HepG2 (cell line): ENCODE measurements around the gene GPX7. TPM values are rescaled to one million over a fixed set of nuclear protein-coding genes. Genes with fewer than 3 reads are reported as not detected.

Experiments used
- CEBPG ChIP-seq: IDR thresholded peaks from 2 replicates; pipeline ENCODE4 v1.6.1; 2016
- CHD4 ChIP-seq: fragments of 200-600 bp; sonication (generic); IDR thresholded peaks from 2 replicates; pipeline ENCODE4 v1.7.0; 2017; ENCODE audit warnings: mild to moderate bottlenecking, low read length, borderline replicate concordance
- GABPA ChIP-seq, 2 experiments: IDR thresholded peaks; 2 replicates each; pipeline ENCODE4 v1.6.1; 2011 to 2016; ENCODE audit warnings: low read depth in 2 of 2, low read length in 1 of 2, missing biosample characterization in 1 of 2, missing genetic modification characterization in 1 of 2
- HMGA1 ChIP-seq: sonication (generic); formaldehyde crosslinking; conservative IDR thresholded peaks from 2 replicates; pipeline ENCODE4 v1.4.0; 2020; ENCODE audit warnings: missing genetic modification reagents
- HNRNPLL ChIP-seq: fragments of 200-400 bp; formaldehyde crosslinking; IDR thresholded peaks from 2 replicates; pipeline ENCODE4 v1.6.1; 2017; ENCODE audit warnings: mild to moderate bottlenecking, low read depth, low read length; ENCODE audit not compliant: poor library complexity, severe bottlenecking
- ISX ChIP-seq: sonication (generic); formaldehyde crosslinking; conservative IDR thresholded peaks from 2 replicates; pipeline ENCODE4 v1.5.0; 2020; ENCODE audit warnings: missing genetic modification reagents
- KLF11 ChIP-seq: IDR thresholded peaks from 2 replicates; pipeline ENCODE4 v1.6.1; 2016; ENCODE audit warnings: missing compliant biosample characterization
- PAF1 ChIP-seq: IDR thresholded peaks from 2 replicates; pipeline ENCODE4 v1.6.1; 2016; ENCODE audit warnings: missing genetic modification reagents, missing compliant biosample characterization
- POGZ ChIP-seq: sonication (generic); formaldehyde crosslinking; IDR thresholded peaks from 2 replicates; pipeline ENCODE4 v1.4.0; 2020; ENCODE audit warnings: mild to moderate bottlenecking, missing genetic modification reagents
- PRMT3 ChIP-seq: sonication (generic); formaldehyde crosslinking; IDR thresholded peaks from 2 replicates; pipeline ENCODE4 v1.8.1; 2022; ENCODE audit warnings: low read depth, mild to moderate bottlenecking, moderate library complexity, missing genetic modification reagents, borderline replicate concordance
- PTBP1 ChIP-seq: fragments of 200-400 bp; formaldehyde crosslinking; IDR thresholded peaks from 2 replicates; pipeline ENCODE4 v1.6.1; 2018; ENCODE audit warnings: low read length, low read depth; ENCODE audit not compliant: poor library complexity, severe bottlenecking
- SMYD3 ChIP-seq: sonication (generic); formaldehyde crosslinking; IDR thresholded peaks from 2 replicates; pipeline ENCODE4 v1.8.1; 2023; ENCODE audit warnings: mild to moderate bottlenecking, missing genetic modification reagents
- SRSF1 ChIP-seq: fragments of 200-400 bp; formaldehyde crosslinking; optimal IDR thresholded peaks from 2 replicates; pipeline ENCODE3; 2017; ENCODE audit warnings: mild to moderate bottlenecking, low read depth, low read length, moderate library complexity
- SRY ChIP-seq: sonication (generic); formaldehyde crosslinking; IDR thresholded peaks from 2 replicates; pipeline ENCODE4 v1.8.0; 2022; ENCODE audit warnings: mild to moderate bottlenecking, missing genetic modification reagents
- WIZ ChIP-seq: sonication (generic); formaldehyde crosslinking; IDR thresholded peaks from 2 replicates; pipeline ENCODE4 v1.5.1; 2020; ENCODE audit warnings: mild to moderate bottlenecking, missing genetic modification reagents
- ZBTB20 ChIP-seq: sonication (generic); formaldehyde crosslinking; IDR thresholded peaks from 2 replicates; pipeline ENCODE4 v1.8.1; 2023; ENCODE audit warnings: missing genetic modification reagents, low read depth, mild to moderate bottlenecking, borderline replicate concordance
- ZFP37 ChIP-seq: sonication (generic); formaldehyde crosslinking; IDR thresholded peaks from 2 replicates; pipeline ENCODE4 v1.4.0; 2020; ENCODE audit warnings: missing genetic modification reagents, borderline replicate concordance
- ZNF235 ChIP-seq: sonication (generic); formaldehyde crosslinking; IDR thresholded peaks from 2 replicates; pipeline ENCODE4 v1.8.1; 2023; ENCODE audit warnings: mild to moderate bottlenecking, missing genetic modification reagents, borderline replicate concordance
- ZNF629 ChIP-seq: sonication (generic); formaldehyde crosslinking; conservative IDR thresholded peaks from 2 replicates; pipeline ENCODE4 v1.5.0; 2020; ENCODE audit warnings: missing genetic modification reagents
- polyA plus RNA-seq, 8 experiments: library from polyadenylated mRNA; depleted of rRNA in 3 of 8; stranded (reverse) in 7 of 8; unstranded in 1 of 8; fragments of >200 nt; fragmentation: Illumina TruSeq in 4 of 8; extraction: Trizol in 4 of 8; gene quantifications; 2 replicates each; pipeline versions ENCODE4 v1.2.1 to v1.2.3, GENCODE V29; 2011 to 2016; ENCODE audit warnings: low read depth in 4 of 8, missing spikeins in 1 of 8, mixed read lengths in 1 of 8; ENCODE audit not compliant: insufficient read depth in 1 of 8
- total RNA-seq, 5 experiments: library from RNA; depleted of rRNA; stranded (reverse); fragments of >200 nt; fragmentation: Illumina TruSeq; extraction: Trizol; gene quantifications; 2 replicates each; pipeline ENCODE4 v1.2.3, GENCODE V29; 2016; ENCODE audit warnings: low read depth in 1 of 5
- TF ChIP-seq, protein P1 (sequence below): sonication (generic); formaldehyde crosslinking; IDR thresholded peaks from 2 replicates; pipeline ENCODE4 v1.5.0; 2020; ENCODE audit warnings: missing genetic modification reagents
- TF ChIP-seq, protein P2 (sequence below): sonication (generic); formaldehyde crosslinking; IDR thresholded peaks from 2 replicates; pipeline ENCODE4 v1.8.0; 2022; ENCODE audit warnings: mild to moderate bottlenecking, missing genetic modification reagents, moderate library complexity
- TF ChIP-seq, protein P3 (sequence below): sonication (generic); formaldehyde crosslinking; IDR thresholded peaks from 2 replicates; pipeline ENCODE4 v1.4.0; 2020; ENCODE audit warnings: mild to moderate bottlenecking, missing genetic modification reagents
- TF ChIP-seq, protein P4 (sequence below): sonication (generic); formaldehyde crosslinking; IDR thresholded peaks from 2 replicates; pipeline ENCODE4 v1.5.0; 2020; ENCODE audit warnings: missing genetic modification reagents

GPX7 gene
- total and polyA plus RNA-seq, 2 of the 13 experiments (the other 11 are each of a cell fraction or from before 2014, with no cell fraction given): 14.1 to 16.2 TPM

DNA sequence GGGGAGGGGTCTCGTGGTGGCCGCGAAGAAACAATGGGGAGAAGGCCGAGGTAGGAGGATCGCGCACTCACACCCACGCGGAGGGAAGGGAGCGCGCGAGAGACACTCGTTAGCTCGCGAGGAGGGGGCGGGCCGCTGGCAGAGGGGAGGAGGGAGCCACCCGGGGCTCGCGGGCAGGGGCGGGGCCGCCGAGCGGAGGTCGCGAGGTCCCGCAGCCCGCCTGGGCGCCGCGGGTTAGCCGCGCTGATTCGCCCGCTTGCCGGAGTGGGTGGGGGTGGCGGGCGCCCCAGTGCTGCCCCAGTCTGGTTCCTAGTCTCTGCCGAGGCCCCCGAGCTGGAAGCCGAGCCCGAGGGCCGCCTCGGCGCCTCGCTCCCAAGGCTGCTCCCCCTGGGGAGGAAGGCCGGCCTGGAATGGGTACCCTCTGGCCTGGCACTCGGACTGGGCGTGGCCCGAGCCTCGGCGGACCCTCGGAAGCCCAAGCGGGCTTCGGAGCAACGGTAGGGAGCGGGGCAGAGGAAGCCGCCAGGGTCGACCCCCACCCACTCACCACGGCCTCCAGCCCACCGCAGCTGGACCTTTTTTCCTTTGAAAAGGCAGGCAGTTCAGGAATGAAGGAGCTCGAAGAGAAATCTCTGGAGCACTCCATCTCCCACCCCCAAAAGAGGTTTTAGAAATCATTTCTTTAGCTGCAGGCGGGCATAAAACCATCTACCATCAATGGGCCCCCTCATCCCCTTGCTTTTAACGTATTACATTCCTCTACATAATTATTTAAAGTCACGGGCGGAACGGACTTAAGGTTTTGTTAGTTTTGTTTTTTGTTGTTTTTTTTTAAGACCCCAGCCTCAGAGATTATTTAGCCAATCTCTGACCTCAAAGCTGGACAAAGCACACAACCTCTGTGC is 48.6 kb upstream of the GPX7 start (continued):
- TF ChIP-seq ZNF235 (CRISPR knock-in tag) (no peak), WIZ (CRISPR knock-in tag) (no peak), SRY (CRISPR knock-in tag) (peak; percentile 76; the same call in 1 of the 2 replicates), GABPA (IDR thresholded peaks at IDR 0.05; ENCODE audit: low read depth, low read length) (no peak), GABPA (CRISPR knock-in tag; IDR thresholded peaks at IDR 0.05; ENCODE audit: low read depth) (no peak; the same call in 1 of the 2 replicates), PTBP1 (no peak), KLF11 (CRISPR knock-in tag) (0 out of 2 replicates have a peak, but pooled peaks have one; percentile 57), HNRNPLL (peak; percentile 46), ZBTB20 (0 out of 2 replicates have a peak, but pooled peaks have one; percentile 37), PRMT3 (CRISPR knock-in tag) (no peak; the same call in 1 of the 2 replicates), ISX (CRISPR knock-in tag) (no peak), SMYD3 (no peak), ZFP37 (CRISPR knock-in tag) (no peak), CEBPG (CRISPR knock-in tag) (no peak), ZNF629 (CRISPR knock-in tag) (peak; percentile 41; the same call in 1 of the 2 replicates), HMGA1 (CRISPR knock-in tag) (no peak), SRSF1 (no peak), POGZ (CRISPR knock-in tag) (no peak), PAF1 (CRISPR knock-in tag) (no peak), CHD4 (no peak)
- TF ChIP-seq, protein P1, sequence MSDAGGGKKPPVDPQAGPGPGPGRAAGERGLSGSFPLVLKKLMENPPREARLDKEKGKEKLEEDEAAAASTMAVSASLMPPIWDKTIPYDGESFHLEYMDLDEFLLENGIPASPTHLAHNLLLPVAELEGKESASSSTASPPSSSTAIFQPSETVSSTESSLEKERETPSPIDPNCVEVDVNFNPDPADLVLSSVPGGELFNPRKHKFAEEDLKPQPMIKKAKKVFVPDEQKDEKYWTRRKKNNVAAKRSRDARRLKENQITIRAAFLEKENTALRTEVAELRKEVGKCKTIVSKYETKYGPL: no peak
- TF ChIP-seq, protein P2, sequence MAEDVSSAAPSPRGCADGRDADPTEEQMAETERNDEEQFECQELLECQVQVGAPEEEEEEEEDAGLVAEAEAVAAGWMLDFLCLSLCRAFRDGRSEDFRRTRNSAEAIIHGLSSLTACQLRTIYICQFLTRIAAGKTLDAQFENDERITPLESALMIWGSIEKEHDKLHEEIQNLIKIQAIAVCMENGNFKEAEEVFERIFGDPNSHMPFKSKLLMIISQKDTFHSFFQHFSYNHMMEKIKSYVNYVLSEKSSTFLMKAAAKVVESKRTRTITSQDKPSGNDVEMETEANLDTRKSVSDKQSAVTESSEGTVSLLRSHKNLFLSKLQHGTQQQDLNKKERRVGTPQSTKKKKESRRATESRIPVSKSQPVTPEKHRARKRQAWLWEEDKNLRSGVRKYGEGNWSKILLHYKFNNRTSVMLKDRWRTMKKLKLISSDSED (CRISPR knock-in tag): no peak
- TF ChIP-seq, protein P3, sequence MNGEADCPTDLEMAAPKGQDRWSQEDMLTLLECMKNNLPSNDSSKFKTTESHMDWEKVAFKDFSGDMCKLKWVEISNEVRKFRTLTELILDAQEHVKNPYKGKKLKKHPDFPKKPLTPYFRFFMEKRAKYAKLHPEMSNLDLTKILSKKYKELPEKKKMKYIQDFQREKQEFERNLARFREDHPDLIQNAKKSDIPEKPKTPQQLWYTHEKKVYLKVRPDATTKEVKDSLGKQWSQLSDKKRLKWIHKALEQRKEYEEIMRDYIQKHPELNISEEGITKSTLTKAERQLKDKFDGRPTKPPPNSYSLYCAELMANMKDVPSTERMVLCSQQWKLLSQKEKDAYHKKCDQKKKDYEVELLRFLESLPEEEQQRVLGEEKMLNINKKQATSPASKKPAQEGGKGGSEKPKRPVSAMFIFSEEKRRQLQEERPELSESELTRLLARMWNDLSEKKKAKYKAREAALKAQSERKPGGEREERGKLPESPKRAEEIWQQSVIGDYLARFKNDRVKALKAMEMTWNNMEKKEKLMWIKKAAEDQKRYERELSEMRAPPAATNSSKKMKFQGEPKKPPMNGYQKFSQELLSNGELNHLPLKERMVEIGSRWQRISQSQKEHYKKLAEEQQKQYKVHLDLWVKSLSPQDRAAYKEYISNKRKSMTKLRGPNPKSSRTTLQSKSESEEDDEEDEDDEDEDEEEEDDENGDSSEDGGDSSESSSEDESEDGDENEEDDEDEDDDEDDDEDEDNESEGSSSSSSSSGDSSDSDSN: peak; percentile 75
- TF ChIP-seq, protein P4, sequence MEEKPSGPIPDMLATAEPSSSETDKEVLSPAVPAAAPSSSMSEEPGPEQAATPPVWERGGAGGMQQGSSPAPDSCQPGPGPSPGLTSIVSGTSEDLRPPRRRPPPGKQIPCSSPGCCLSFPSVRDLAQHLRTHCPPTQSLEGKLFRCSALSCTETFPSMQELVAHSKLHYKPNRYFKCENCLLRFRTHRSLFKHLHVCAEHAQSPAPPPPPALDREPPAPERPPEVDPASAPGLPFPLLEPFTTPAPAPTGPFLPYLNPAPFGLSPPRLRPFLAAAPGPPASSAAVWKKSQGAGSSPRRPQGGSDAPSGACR (CRISPR knock-in tag): no peak
